SK-N-SH treated with all-trans-retinoic acid at 6 μM for 48 hours (cell line): ENCODE measurements around the gene NINJ2.

ENCODE experiments used
- ESRRG ChIP-seq: fragments of 250-450 bp; sonication (Bioruptor Pico); IDR thresholded peaks from 2 replicates; pipeline ENCODE4 v1.6.1; 2021; ENCODE audit warnings: mild to moderate bottlenecking
- OSR1 ChIP-seq: fragments of 250-450 bp; sonication (Bioruptor Pico); IDR thresholded peaks from 2 replicates; pipeline ENCODE4 v1.8.0; 2022; ENCODE audit warnings: moderate library complexity, mild to moderate bottlenecking, inconsistent platforms
- PATZ1 ChIP-seq: fragments of 250-450 bp; sonication (Bioruptor Pico); IDR thresholded peaks from 2 replicates; pipeline ENCODE4 v1.8.0; 2020; ENCODE audit warnings: mild to moderate bottlenecking, moderate library complexity, borderline replicate concordance
- POU6F1 ChIP-seq: fragments of 250-450 bp; sonication (Bioruptor Pico); IDR thresholded peaks from 2 replicates; pipeline ENCODE4 v1.8.0; 2021; ENCODE audit warnings: low read depth, mild to moderate bottlenecking, moderate library complexity, borderline replicate concordance
- PPARA ChIP-seq: fragments of 250-450 bp; sonication (Bioruptor Pico); IDR thresholded peaks from 2 replicates; pipeline ENCODE4 v1.5.0; 2020; ENCODE audit warnings: mild to moderate bottlenecking, borderline replicate concordance
- RARB ChIP-seq: fragments of 250-450 bp; sonication (Bioruptor Pico); IDR thresholded peaks from 2 replicates; pipeline ENCODE4 v1.8.0; 2021; ENCODE audit warnings: mild to moderate bottlenecking, moderate library complexity
- TOX ChIP-seq: fragments of 250-450 bp; sonication (Bioruptor Pico); IDR thresholded peaks from 2 replicates; pipeline ENCODE4 v1.8.0; 2021; ENCODE audit warnings: mild to moderate bottlenecking, moderate library complexity, borderline replicate concordance
- ZNF70 ChIP-seq: fragments of 450-650 bp; formaldehyde crosslinking; IDR thresholded peaks from 2 replicates; pipeline ENCODE4 v1.5.0; 2020; ENCODE audit warnings: mild to moderate bottlenecking, moderate library complexity

GRCh38 chr12:673849-674248 lies 10.6 kb upstream of the NINJ2 start:
- TF ChIP-seq PATZ1 (no peak), TOX (CRISPR knock-in tag) (no peak), PPARA (no peak), ZNF70 (no peak), OSR1 (no peak), RARB (CRISPR knock-in tag) (no peak), ESRRG (CRISPR knock-in tag) (no peak), POU6F1 (CRISPR knock-in tag) (no peak)
